Neural cell (in vitro differentiated cells): ENCODE data around the gene RSU1. TPM values are rescaled to one million over a fixed set of nuclear protein-coding genes. Genes with fewer than 3 reads are reported as not detected.

Experiments used
- H2AFZ ChIP-seq: fragments of 200-600, 300-800 bp; sonication (generic), shearing (Covaris generic); 2 replicates; pipeline ENCODE4 v1.6.0; 2014; ENCODE audit warnings: low read depth, mild to moderate bottlenecking, antibody characterized with exemption, low read length, moderate library complexity
- H3F3A ChIP-seq: fragments of 200-600 bp; shearing (Covaris generic); 2 replicates; pipeline ENCODE4 v1.6.1; 2016; ENCODE audit warnings: mild to moderate bottlenecking, moderate library complexity, mixed read lengths, antibody characterized with exemption, low read length; ENCODE audit not compliant: insufficient read depth, poor library complexity, severe bottlenecking
- H3K27ac ChIP-seq: fragments of 200-600, 300-800 bp; sonication (generic), shearing (Covaris generic); 2 replicates; pipeline ENCODE4 v1.5.1; 2014; ENCODE audit warnings: mild to moderate bottlenecking, low read length, moderate library complexity
- H3K27me3 ChIP-seq: fragments of 300-800, 200-600 bp; sonication (generic), shearing (Covaris generic); 2 replicates; pipeline ENCODE4 v1.6.0; 2014; ENCODE audit warnings: mild to moderate bottlenecking, low read depth, low read length, moderate library complexity; ENCODE audit not compliant: insufficient read depth
- H3K36me3 ChIP-seq: fragments of 300-800, 200-600 bp; sonication (generic), shearing (Covaris generic); 2 replicates; pipeline ENCODE4 v1.5.1; 2014; ENCODE audit warnings: mild to moderate bottlenecking, antibody characterized with exemption, low read length, moderate library complexity; ENCODE audit not compliant: insufficient read depth
- H3K4me2 ChIP-seq: fragments of 300-800, 200-600 bp; sonication (generic), shearing (Covaris generic); 2 replicates; pipeline ENCODE4 v1.6.0; 2014; ENCODE audit warnings: mild to moderate bottlenecking, low read length
- H3K4me3 ChIP-seq: fragments of 300-800, 200-600 bp; sonication (generic), shearing (Covaris generic); 2 replicates; pipeline ENCODE4 v1.5.1; 2014; ENCODE audit warnings: mild to moderate bottlenecking, low read length, moderate library complexity
- H3K79me2 ChIP-seq: fragments of 200-600 bp; shearing (Covaris generic); replicated peaks from 2 replicates; pipeline ENCODE4 v1.6.0; 2014; ENCODE audit warnings: mild to moderate bottlenecking, low read length, moderate library complexity; ENCODE audit not compliant: insufficient read depth
- H3K9ac ChIP-seq: fragments of 300-800, 200-600 bp; sonication (generic), shearing (Covaris generic); 2 replicates; pipeline ENCODE4 v1.6.1; 2016; ENCODE audit warnings: mild to moderate bottlenecking, low read length, mixed read lengths
- H3K9me2 ChIP-seq: fragments of 200-600 bp; shearing (Covaris generic); 2 replicates; pipeline ENCODE4 v1.6.1; 2016; ENCODE audit warnings: mild to moderate bottlenecking, low read length, mixed read lengths; ENCODE audit not compliant: insufficient read depth
- H3K9me3 ChIP-seq: fragments of 200-600, 300-800 bp; sonication (generic), shearing (Covaris generic); 2 replicates; pipeline ENCODE4 v1.6.1; 2016; ENCODE audit warnings: mild to moderate bottlenecking, mixed run types, low read length, moderate library complexity, mixed read lengths
- H4K20me1 ChIP-seq: fragments of 200-600 bp; shearing (Covaris generic); 2 replicates; pipeline ENCODE4 v1.6.1; 2016; ENCODE audit warnings: mild to moderate bottlenecking, mixed run types; ENCODE audit not compliant: insufficient read depth
- EP300 ChIP-seq: fragments of 450-650 bp; conservative IDR thresholded peaks from 2 replicates; pipeline ENCODE4 v1.6.1; 2014; ENCODE audit warnings: antibody characterized with exemption, mild to moderate bottlenecking, moderate library complexity; ENCODE audit not compliant: poor library complexity, severe bottlenecking
- EZH2 ChIP-seq: fragments of 200-600, 300-800 bp; shearing (Covaris generic), sonication (generic); IDR thresholded peaks from 2 replicates; pipeline ENCODE4 v1.6.1; 2014; ENCODE audit warnings: antibody characterized with exemption, low read length, borderline replicate concordance, mild to moderate bottlenecking; ENCODE audit not compliant: insufficient read depth, poor library complexity, severe bottlenecking
- MXI1 ChIP-seq: fragments of 450-650 bp; conservative IDR thresholded peaks from 2 replicates; pipeline ENCODE4 v1.6.1; 2014; ENCODE audit warnings: antibody characterized with exemption, mild to moderate bottlenecking; ENCODE audit not compliant: poor library complexity, severe bottlenecking
- POLR2AphosphoS5 ChIP-seq: IDR thresholded peaks from 2 replicates; pipeline ENCODE4 v1.6.1; 2012
- RAD21 ChIP-seq: fragments of 450-650 bp; conservative IDR thresholded peaks from 2 replicates; pipeline ENCODE4 v1.6.1; 2014; ENCODE audit warnings: antibody characterized with exemption, mild to moderate bottlenecking, moderate library complexity
- REST ChIP-seq: IDR thresholded peaks from 2 replicates; pipeline ENCODE4 v1.6.1; 2012; ENCODE audit warnings: borderline replicate concordance
- SMC3 ChIP-seq: fragments of 450-650 bp; conservative IDR thresholded peaks from 2 replicates; pipeline ENCODE4 v1.6.1; 2014; ENCODE audit warnings: antibody characterized with exemption, mild to moderate bottlenecking, moderate library complexity; ENCODE audit not compliant: poor library complexity
- TAF1 ChIP-seq: IDR thresholded peaks from 2 replicates; pipeline ENCODE4 v1.6.1; 2012; ENCODE audit warnings: low read depth
- polyA plus RNA-seq: library from polyadenylated mRNA; depleted of rRNA; stranded (reverse); fragments of >200 nt; gene quantifications from 2 replicates; pipeline ENCODE4 v1.2.3, GENCODE V29; 2014
- TF ChIP-seq, protein P1 (sequence below): fragments of 450-650 bp; IDR thresholded peaks from 2 replicates; pipeline ENCODE4 v1.5.1; 2014; ENCODE audit warnings: antibody characterized with exemption, mild to moderate bottlenecking, moderate library complexity; ENCODE audit not compliant: poor library complexity, severe bottlenecking

RSU1 gene
- polyA plus RNA-seq, 1 donor from 2014 or later, result 18.7 TPM

GRCh38 chr10:16685551-16685950 is 131.7 kb downstream of the RSU1 start:
- no peak overlapping the region for H3K4me2 ChIP-seq
- H3F3A ChIP-seq, result no peaks in the 10 kb centered on the region
- no peaks in the 10 kb centered on the region for H3K9me2 ChIP-seq
- no peak overlapping the region for H3K9ac ChIP-seq
- H3K9me3 ChIP-seq, result no peaks in the 10 kb centered on the region
- no peak overlapping the region for H3K4me3 ChIP-seq
- TF ChIP-seq, protein P1, sequence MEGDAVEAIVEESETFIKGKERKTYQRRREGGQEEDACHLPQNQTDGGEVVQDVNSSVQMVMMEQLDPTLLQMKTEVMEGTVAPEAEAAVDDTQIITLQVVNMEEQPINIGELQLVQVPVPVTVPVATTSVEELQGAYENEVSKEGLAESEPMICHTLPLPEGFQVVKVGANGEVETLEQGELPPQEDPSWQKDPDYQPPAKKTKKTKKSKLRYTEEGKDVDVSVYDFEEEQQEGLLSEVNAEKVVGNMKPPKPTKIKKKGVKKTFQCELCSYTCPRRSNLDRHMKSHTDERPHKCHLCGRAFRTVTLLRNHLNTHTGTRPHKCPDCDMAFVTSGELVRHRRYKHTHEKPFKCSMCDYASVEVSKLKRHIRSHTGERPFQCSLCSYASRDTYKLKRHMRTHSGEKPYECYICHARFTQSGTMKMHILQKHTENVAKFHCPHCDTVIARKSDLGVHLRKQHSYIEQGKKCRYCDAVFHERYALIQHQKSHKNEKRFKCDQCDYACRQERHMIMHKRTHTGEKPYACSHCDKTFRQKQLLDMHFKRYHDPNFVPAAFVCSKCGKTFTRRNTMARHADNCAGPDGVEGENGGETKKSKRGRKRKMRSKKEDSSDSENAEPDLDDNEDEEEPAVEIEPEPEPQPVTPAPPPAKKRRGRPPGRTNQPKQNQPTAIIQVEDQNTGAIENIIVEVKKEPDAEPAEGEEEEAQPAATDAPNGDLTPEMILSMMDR, result no peak
- TF ChIP-seq SMC3 (no peak), MXI1 (no peak), POLR2AphosphoS5 (no peak), TAF1 (no peak), REST (no peak), EZH2 (no peak), RAD21 (no peak), EP300 (no peak)
- no peaks in the 10 kb centered on the region for H3K36me3 ChIP-seq
- H3K27me3 ChIP-seq, result no peaks in the 10 kb centered on the region
- H4K20me1 ChIP-seq, result no peaks in the 10 kb centered on the region
- no peak overlapping the region for H2AFZ ChIP-seq
- no peak overlapping the region for H3K27ac ChIP-seq
- no peaks in the 10 kb centered on the region for H3K79me2 ChIP-seq

DNA sequence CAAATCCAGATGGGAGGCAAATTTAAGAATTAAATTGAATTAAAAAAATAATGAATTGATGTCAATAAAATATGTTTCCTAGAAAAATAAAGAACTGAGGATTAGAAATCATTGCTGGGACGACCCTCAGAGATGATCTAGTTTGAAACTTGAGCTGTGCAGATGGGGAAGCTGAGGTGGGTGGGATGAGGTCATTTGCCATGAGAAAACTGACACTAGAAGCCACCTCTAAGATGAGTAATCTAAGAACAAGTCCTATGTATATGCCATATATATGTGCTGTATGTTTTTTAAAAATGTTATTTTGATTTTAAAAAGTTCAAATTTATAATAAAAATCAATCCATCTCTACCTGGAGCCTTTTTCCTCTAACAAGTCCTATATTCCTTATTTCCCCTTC is 135.7 kb downstream of the RSU1 start:
- H3K4me3 ChIP-seq, result no peak overlapping the region
- no peak overlapping the region for H3K9ac ChIP-seq
- no peaks in the 10 kb centered on the region for H3K79me2 ChIP-seq
- no peaks in the 10 kb centered on the region for H4K20me1 ChIP-seq
- no peak for TF ChIP-seq MXI1
- TF ChIP-seq TAF1, result no peak
- no peak for TF ChIP-seq REST
- TF ChIP-seq RAD21, result no peak
- no peak for TF ChIP-seq EP300
- TF ChIP-seq, protein P1, result no peak
- no peak for TF ChIP-seq SMC3
- TF ChIP-seq EZH2, result no peak
- TF ChIP-seq POLR2AphosphoS5, result no peak
- no peaks in the 10 kb centered on the region for H3K9me2 ChIP-seq
- no peaks in the 10 kb centered on the region for H3K9me3 ChIP-seq
- H3K4me2 ChIP-seq, result no peak overlapping the region
- no peaks in the 10 kb centered on the region for H3K27me3 ChIP-seq
- H3K36me3 ChIP-seq, result no peaks in the 10 kb centered on the region
- H3F3A ChIP-seq, result no peaks in the 10 kb centered on the region
- no peak overlapping the region for H3K27ac ChIP-seq
- H2AFZ ChIP-seq, result no peak overlapping the region
